ENCODE results near the gene B3GAT2.
"Not testable (repeated sequence)": the region's sequence is repeated elsewhere in the genome, so short reads cannot be mapped to it uniquely, and the experiment has no call there.

B3GAT2 gene

DNA sequence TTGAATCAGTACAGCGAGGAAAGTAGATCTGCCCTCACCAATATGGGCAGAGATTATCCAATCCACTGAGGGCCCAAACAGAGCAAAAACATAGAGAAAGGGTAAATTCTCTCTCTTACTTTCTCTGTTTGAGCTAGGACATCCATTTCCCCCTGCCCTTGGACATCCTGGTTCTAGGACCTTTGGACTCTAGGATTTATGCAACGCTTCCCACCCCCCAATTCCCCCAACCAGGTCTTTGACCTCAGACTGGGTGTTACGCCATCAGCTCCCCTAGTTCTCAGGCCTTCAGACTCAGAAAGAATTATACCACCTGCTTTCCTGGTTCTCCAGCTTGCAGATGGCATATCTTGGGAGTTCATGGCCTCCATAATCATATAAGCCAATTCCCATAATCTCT lies 10.2 kb upstream of the B3GAT2 start:
- no peak overlapping the region for H3K4me3 ChIP-seq
- no peak for TF ChIP-seq Cebpa-rat (IDR thresholded peaks at IDR 0.05)
- H3K27ac ChIP-seq, result no peak overlapping the region
- no peak overlapping the region for H3K9ac ChIP-seq
- no peaks in the 10 kb centered on the region for H4K20me1 ChIP-seq
- no peak overlapping the region for H3K4me2 ChIP-seq
- no peaks in the 10 kb centered on the region for H3K36me3 ChIP-seq
- H3K27me3 ChIP-seq, result no peaks in the 10 kb centered on the region
- peaks cover 4% of the 10 kb centered on the region; the same call in 1 of the 2 replicates for H3K9me3 ChIP-seq
- no peaks in the 10 kb centered on the region for H3K4me1 ChIP-seq

DNA sequence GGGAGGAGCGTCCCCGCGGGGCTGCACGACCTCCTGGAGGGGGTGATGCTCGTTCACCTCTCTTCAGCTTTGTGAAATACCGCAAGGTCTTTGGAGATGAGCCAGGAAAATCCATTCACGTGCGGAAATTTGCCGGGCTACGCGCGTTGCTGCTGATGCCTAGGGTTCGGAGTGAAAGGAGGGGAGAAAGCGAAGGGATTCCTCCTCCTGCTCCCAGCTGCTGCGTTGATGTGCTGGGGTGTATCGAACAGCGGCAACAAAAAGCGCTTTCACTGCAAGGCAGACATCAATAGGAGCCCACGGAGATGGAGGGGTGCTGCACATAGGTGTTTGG lies 391 bp upstream of the B3GAT2 start:
- Histone ChIP-seq H4K20me1 (no peaks in the 10 kb centered on the region), H3K36me3 (no peaks in the 10 kb centered on the region), H3K27ac (no peak overlapping the region), H3K4me1 (no peaks in the 10 kb centered on the region), H3K27me3 (peaks cover 32% of the 10 kb centered on the region), H3K9ac (no peak overlapping the region), H3K4me2 (no peak overlapping the region), H3K4me3 (no peak overlapping the region), H3K9me3 (peaks cover 20% of the 10 kb centered on the region)
- TF ChIP-seq Cebpa-rat (IDR thresholded peaks at IDR 0.05), result no peak

DNA sequence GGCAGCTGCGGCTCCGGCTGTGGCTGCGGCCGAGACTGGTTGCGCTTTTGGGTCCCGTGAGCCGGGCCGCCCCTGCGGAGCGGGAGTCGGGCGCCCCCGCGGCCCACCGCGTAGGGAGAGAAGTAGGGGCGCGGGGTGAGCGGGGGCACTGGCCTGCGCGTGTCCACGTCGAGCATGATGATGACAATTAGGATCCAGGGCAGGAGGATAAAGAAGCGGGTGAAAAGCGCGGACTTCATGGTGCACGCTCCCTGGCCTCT lies 739 bp downstream of the B3GAT2 start:
- Histone ChIP-seq H3K4me3 (peak overlapping the region; percentile 60), H4K20me1 (no peaks in the 10 kb centered on the region), H3K9me3 (peaks cover 20% of the 10 kb centered on the region), H3K4me2 (peak overlapping the region; percentile 76), H3K27me3 (peaks cover 32% of the 10 kb centered on the region), H3K36me3 (no peaks in the 10 kb centered on the region), H3K4me1 (no peaks in the 10 kb centered on the region), H3K9ac (no peak overlapping the region), H3K27ac (no peak overlapping the region)
- no peak for TF ChIP-seq Cebpa-rat (IDR thresholded peaks at IDR 0.05)

DNA sequence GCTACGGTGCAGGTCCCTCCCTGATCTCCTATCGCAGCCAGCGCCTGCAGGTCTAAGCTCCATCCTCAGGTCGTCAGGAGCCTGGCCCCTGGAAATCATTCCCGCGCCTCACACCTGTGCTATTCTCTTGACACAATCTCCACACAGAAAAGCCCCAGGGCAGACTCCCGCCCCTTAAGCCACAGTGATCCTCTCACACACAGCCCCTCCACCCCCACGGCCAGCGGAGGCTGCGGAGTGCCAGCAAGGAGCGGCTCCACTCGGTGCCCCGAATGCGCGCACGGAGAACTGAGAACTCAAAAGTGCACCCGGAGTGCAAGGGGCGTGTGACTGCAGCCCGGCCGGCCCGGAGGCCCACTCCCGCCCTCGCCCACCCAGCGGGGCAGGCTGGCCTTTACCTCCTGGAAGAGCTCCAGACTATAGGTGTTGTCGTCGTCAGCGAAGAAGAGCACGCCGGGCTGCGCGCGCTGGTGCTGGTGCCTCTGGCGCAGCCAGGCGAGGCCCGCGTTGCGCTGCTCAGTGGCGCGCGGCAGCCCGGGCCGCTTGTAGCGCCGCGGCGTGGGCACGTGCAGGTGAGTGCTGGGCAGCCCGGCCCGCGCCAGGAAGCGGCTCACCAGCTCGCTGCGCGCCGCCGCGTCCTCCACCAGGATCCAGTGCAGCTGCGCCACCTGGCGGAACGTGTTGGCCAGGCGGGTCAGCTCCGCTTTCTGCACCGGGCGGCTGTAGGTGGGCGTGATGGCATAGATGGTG lies 1.2 kb downstream of the B3GAT2 start:
- H3K9ac ChIP-seq, result no peak overlapping the region
- TF ChIP-seq Cebpa-rat (IDR thresholded peaks at IDR 0.05), result no peak
- H3K36me3 ChIP-seq, result no peaks in the 10 kb centered on the region
- H3K4me1 ChIP-seq, result no peaks in the 10 kb centered on the region
- no peak overlapping the region for H3K27ac ChIP-seq
- H4K20me1 ChIP-seq, result no peaks in the 10 kb centered on the region
- peaks cover 20% of the 10 kb centered on the region for H3K9me3 ChIP-seq
- H3K4me2 ChIP-seq, result peak overlapping the region; percentile 76
- peaks cover 32% of the 10 kb centered on the region for H3K27me3 ChIP-seq
- H3K4me3 ChIP-seq, result peak overlapping the region; percentile 60

DNA sequence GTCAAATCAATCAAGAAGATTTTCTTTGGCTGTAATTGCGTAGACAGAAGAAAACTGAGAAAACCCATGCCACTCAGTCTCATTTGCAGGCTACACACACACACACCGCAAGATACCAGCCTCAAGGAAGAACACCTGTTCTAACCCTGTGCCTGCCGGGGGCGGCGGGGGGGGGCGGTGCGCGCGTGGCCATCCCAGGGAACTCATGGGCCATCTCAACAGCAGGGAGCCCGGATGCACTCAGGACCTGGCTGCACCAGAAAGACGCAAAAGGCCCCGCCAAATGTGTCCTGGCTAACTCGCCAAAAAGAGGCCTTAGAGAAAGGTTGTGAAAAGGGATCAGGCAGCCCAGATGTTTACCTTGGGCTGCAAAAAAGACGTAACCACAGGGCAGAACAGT lies 2.1 kb downstream of the B3GAT2 start:
- Histone ChIP-seq H3K9ac (no peak overlapping the region), H4K20me1 (no peaks in the 10 kb centered on the region), H3K27ac (no peak overlapping the region), H3K36me3 (no peaks in the 10 kb centered on the region), H3K4me3 (no peak overlapping the region), H3K27me3 (peaks cover 32% of the 10 kb centered on the region), H3K4me1 (no peaks in the 10 kb centered on the region), H3K4me2 (no peak overlapping the region), H3K9me3 (peaks cover 20% of the 10 kb centered on the region)
- no peak for TF ChIP-seq Cebpa-rat (IDR thresholded peaks at IDR 0.05)

DNA sequence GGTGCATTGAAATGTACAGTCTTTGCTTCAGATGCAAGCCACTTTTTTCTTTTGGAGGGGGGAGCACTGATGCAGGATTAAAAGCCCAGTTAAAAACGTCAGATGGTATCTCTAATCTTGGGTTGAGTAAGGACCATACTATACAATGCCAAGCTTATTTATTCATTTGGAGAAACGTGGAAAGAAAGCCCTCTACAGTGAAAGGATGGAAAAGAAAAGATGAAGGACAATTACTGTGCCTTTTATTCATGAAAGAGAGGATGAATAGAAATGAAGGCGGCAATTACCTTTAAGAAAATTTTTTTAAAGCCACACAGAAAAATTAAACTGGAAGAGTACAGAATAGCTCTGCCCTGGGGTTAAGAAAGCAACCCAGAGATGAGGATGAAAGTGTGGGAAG lies 2.7 kb downstream of the B3GAT2 start:
- TF ChIP-seq Cebpa-rat (IDR thresholded peaks at IDR 0.05), result no peak
- Histone ChIP-seq H3K4me3 (no peak overlapping the region), H3K27me3 (peaks cover 32% of the 10 kb centered on the region), H3K4me2 (no peak overlapping the region), H4K20me1 (no peaks in the 10 kb centered on the region), H3K9me3 (peaks cover 20% of the 10 kb centered on the region), H3K4me1 (no peaks in the 10 kb centered on the region), H3K36me3 (no peaks in the 10 kb centered on the region), H3K27ac (no peak overlapping the region), H3K9ac (no peak overlapping the region)

DNA sequence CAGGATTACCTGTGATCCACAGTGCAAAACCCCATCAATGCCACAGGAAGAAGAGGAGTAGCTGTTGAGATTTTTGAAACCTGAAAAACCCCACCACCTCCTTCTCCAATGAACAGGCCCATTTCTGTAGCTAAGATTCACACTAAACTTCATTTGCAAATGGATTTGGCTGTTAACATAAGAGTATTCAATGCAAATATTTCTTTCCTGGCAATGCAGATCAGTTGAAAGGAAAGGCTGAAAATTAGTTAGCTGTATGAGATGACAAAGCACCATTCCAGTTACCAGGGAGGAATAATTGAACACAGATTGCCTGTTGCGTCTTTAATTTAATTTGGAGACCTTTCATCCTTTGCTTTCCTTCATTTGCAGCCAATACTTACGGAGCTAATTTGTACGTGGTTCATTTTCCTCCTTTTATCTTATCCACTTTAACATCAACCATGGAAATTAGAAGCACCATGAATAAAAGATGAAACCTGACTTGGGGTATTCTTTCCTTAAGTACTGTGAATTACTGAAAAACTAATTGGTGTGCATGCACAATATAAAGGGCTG lies 4.2 kb downstream of the B3GAT2 start:
- TF ChIP-seq Cebpa-rat (IDR thresholded peaks at IDR 0.05), result no peak
- Histone ChIP-seq H3K4me2 (no peak overlapping the region), H3K9ac (no peak overlapping the region)

DNA sequence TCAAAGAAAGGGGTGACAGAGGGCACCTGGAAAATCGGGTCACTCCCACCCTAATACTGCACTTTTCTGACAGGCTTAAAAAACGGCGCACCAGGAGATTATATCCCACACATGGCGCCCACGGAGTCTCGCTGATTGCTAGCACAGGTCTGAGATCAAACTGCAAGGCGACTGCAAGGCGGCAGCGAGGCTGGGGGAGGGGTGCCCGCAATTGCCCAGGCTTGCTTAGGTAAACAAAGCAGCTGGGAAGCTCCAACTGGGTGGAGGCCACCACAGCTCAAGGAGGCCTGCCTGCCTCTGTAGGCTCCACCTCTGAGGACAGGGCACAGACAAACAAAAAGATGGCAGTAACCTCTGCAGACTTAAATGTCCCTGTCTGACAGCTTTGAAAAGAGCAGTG lies 12.5 kb downstream of the B3GAT2 start:
- not testable (repeated sequence) for H3K27ac ChIP-seq, H3K27me3 ChIP-seq, H4K20me1 ChIP-seq, H3K9me3 ChIP-seq, H3K36me3 ChIP-seq, H3K4me2 ChIP-seq, H3K4me1 ChIP-seq, H3K9ac ChIP-seq, H3K4me3 ChIP-seq

More for the DNA sequence above, 4.2 kb downstream of the B3GAT2 start:
- no peak overlapping the region for H3K4me3 ChIP-seq
- peaks cover 32% of the 10 kb centered on the region for H3K27me3 ChIP-seq
- no peak overlapping the region for H3K27ac ChIP-seq
- H4K20me1 ChIP-seq, result no peaks in the 10 kb centered on the region
- no peaks in the 10 kb centered on the region for H3K4me1 ChIP-seq
- peaks cover 20% of the 10 kb centered on the region for H3K9me3 ChIP-seq
- H3K36me3 ChIP-seq, result no peaks in the 10 kb centered on the region

DNA sequence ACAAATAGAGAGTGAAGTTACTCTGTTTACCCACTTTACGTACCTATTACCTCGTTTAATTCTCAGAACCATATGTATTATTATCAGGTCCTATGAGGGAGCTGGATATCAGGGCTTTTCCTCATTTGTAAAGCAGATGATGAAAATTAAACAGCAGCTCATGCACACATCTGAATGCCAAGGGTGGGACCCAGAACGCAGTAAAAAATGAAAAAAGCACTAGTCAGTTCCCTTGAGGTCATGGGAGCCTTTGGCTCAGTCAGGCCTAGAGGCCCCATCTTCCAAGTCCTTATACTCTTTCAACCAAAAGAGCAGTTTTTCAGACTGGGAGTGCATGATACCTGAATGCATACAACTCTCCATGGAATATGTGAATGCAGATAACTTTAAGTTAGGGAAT lies 23.0 kb downstream of the B3GAT2 start:
- H3K9ac ChIP-seq, result no peak overlapping the region

DNA sequence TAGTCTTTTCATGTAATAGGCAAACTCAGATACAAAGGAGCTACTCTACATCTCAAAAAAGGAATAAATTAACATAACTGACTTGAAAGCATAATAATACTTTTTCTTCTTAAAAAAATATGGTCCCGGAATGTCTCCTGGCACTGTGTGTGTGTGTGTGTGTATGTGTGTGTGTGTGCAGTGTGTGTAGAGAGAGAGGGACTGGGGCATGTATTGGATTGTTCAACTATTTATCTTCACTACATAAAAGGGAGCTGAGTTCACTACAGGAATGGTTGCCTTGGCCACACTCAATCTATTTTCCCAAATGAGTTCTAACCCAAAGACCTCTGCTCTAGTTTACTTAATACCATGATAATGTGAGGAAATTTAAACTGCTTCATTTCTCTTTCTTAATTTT lies 51.1 kb downstream of the B3GAT2 start:
- Histone ChIP-seq H3K9me3 (no peaks in the 10 kb centered on the region), H3K27ac (no peak overlapping the region), H4K20me1 (no peaks in the 10 kb centered on the region), H3K4me2 (no peak overlapping the region), H3K27me3 (no peaks in the 10 kb centered on the region), H3K4me3 (no peak overlapping the region), H3K9ac (no peak overlapping the region), H3K4me1 (no peaks in the 10 kb centered on the region), H3K36me3 (no peaks in the 10 kb centered on the region)
- no peak for TF ChIP-seq Cebpa-rat (IDR thresholded peaks at IDR 0.05)

More for the DNA sequence above, 23.0 kb downstream of the B3GAT2 start:
- Histone ChIP-seq H4K20me1 (no peaks in the 10 kb centered on the region), H3K4me1 (no peaks in the 10 kb centered on the region), H3K27ac (no peak overlapping the region), H3K4me3 (no peak overlapping the region), H3K36me3 (no peaks in the 10 kb centered on the region), H3K4me2 (no peak overlapping the region), H3K27me3 (no peaks in the 10 kb centered on the region), H3K9me3 (no peaks in the 10 kb centered on the region)
- no peak for TF ChIP-seq Cebpa-rat (IDR thresholded peaks at IDR 0.05)
